GM12878 (cell line): ENCODE data around the gene MRPL49. TPM values are rescaled to one million over a fixed set of nuclear protein-coding genes. Genes with fewer than 3 reads are reported as not detected.

Source experiments
- ATAC-seq: fragments of 200-7000 bp; cut with Tn5 transposase; 3 replicates; pipeline ENCODE4 v1.9.1; 2020; ENCODE audit warnings: mild to moderate bottlenecking, moderate library complexity
- BruUV-seq: library from RNA; stranded (reverse); fragments of 400-500 nt; replicated peaks from 2 replicates; lab custom pipeline; 2021; lab: Mats Ljungman, UMichigan
- CTCF ChIA-PET: fragments of 300-600 bp; sonication (Branson Sonifier 250); formaldehyde crosslinking; extraction: SDS; loops from one replicate; lab custom pipeline; 2021; ENCODE audit warnings: inconsistent platforms; lab: Yijun Ruan, JAX
- POLR2A ChIA-PET: fragments of 350-600 bp; formaldehyde crosslinking; extraction: SDS; loops from one replicate; lab custom pipeline; 2021; ENCODE audit warnings: inconsistent platforms; lab: Charles Lee
- RAD21 ChIA-PET: fragments of 300-600 bp; sonication (Branson Sonifier 250); formaldehyde crosslinking; loops from one replicate; lab custom pipeline; 2023; ENCODE audit warnings: antibody characterized with exemption; ENCODE audit not compliant: unreplicated experiment; lab: Charles Lee
- SMC1A ChIA-PET: fragments of 300-600 bp; sonication (Branson Sonifier 250); formaldehyde crosslinking; loops from one replicate; lab custom pipeline; 2023; ENCODE audit not compliant: unreplicated experiment, uncharacterized antibody; lab: Charles Lee
- DNase-seq: peaks from one replicate; pipeline ENCODE4 v3.0.0-alpha.2; 2011; ENCODE audit warnings: low read depth, low spot score
- FAIRE-seq: peaks from 3 replicates; lab custom pipeline; 2011; peaks lifted over from hg19 to GRCh38; lab: Jason Lieb, UNC
- H2AFZ ChIP-seq: 2 replicates; pipeline ENCODE4 v1.6.0; 2011; ENCODE audit warnings: low read depth, low read length, control low read depth; ENCODE audit not compliant: control insufficient read depth
- H3K27ac ChIP-seq: 2 replicates; pipeline ENCODE4 v1.5.1; 2011; ENCODE audit warnings: control low read depth; ENCODE audit not compliant: control insufficient read depth, insufficient read depth
- H3K27me3 ChIP-seq, 2 experiments: replicated peaks in 1 of 2; 2 replicates each; pipeline versions ENCODE4 v1.6.0 to v1.6.1; 2011; ENCODE audit warnings: low read length in 1 of 2; ENCODE audit not compliant: control insufficient read depth in 2 of 2, insufficient read depth in 2 of 2
- H3K36me3 ChIP-seq, 2 experiments: 2 replicates each; pipeline ENCODE4 v1.5.1; 2011; ENCODE audit warnings: low read length in 1 of 2; ENCODE audit not compliant: control insufficient read depth in 2 of 2, insufficient read depth in 2 of 2
- H3K4me1 ChIP-seq: 2 replicates; pipeline ENCODE4 v1.6.1; 2011; ENCODE audit warnings: mild to moderate bottlenecking, low read length, moderate library complexity, mixed read lengths; ENCODE audit not compliant: control insufficient read depth, insufficient read depth
- H3K4me2 ChIP-seq: 2 replicates; pipeline ENCODE4 v1.6.0; 2011; ENCODE audit warnings: control low read depth; ENCODE audit not compliant: control insufficient read depth, insufficient read depth
- H3K4me3 ChIP-seq: fragments of 200-600 bp; sonication (generic); 2 replicates; pipeline ENCODE4 v1.5.1; 2016
- H3K79me2 ChIP-seq: 2 replicates; pipeline ENCODE4 v1.6.0; 2011; ENCODE audit warnings: low read length; ENCODE audit not compliant: control insufficient read depth, insufficient read depth
- H3K9ac ChIP-seq: 2 replicates; pipeline ENCODE4 v1.8.0; 2011; ENCODE audit warnings: low read length, control low read depth, mixed read lengths; ENCODE audit not compliant: control insufficient read depth, insufficient read depth
- H3K9me3 ChIP-seq: replicated peaks from 3 replicates; pipeline ENCODE4 v1.5.1; 2011; ENCODE audit warnings: mild to moderate bottlenecking, low read length; ENCODE audit not compliant: control insufficient read depth, insufficient read depth
- H4K20me1 ChIP-seq: 2 replicates; pipeline ENCODE4 v1.6.0; 2011; ENCODE audit not compliant: control insufficient read depth, insufficient read depth
- ASH2L ChIP-seq: fragments of 300-600, 200-600 bp; sonication (generic); IDR thresholded peaks from 2 replicates; pipeline ENCODE4 v1.6.1; 2017; ENCODE audit warnings: low read depth, mild to moderate bottlenecking, borderline replicate concordance
- TCF3 ChIP-seq: IDR thresholded peaks from 2 replicates; pipeline ENCODE4 v1.6.1; 2012; ENCODE audit warnings: low read depth, mild to moderate bottlenecking, low read length, borderline replicate concordance; ENCODE audit not compliant: insufficient read depth
- ZBTB33 ChIP-seq: fragments of 450-650 bp; IDR thresholded peaks from 2 replicates; pipeline ENCODE4 v1.6.1; 2017; ENCODE audit warnings: mild to moderate bottlenecking
- WGBS: methylation state at CpG from one replicate; pipeline ENCODE4 v1.1.6; 2016; ENCODE audit warnings: low lambda C conversion rate; ENCODE audit not compliant: insufficient replicate concordance, insufficient coverage; ENCODE audit errors: missing lambda C conversion rate; 5-methylcytosine and 5-hydroxymethylcytosine counted together
- in situ Hi-C: fragments of 300-500 bp; cut with MboI; formaldehyde crosslinking; loops from 9 replicates; pipeline ENCODE4 v1.14.3; 2018; ENCODE audit warnings: mixed read lengths
- intact Hi-C: fragments of 100-400 bp; cut with micrococcal nuclease; formaldehyde crosslinking; loops from one replicate; pipeline ENCODE4 v1.14.2; 2022; ENCODE audit not compliant: unreplicated experiment
- polyA plus RNA-seq, 11 experiments: library from polyadenylated mRNA; depleted of rRNA in 4 of 11; unstranded in 6 of 11; stranded (reverse) in 5 of 11; fragments of >200 nt; fragmentation: Nextera tagmentation in 4 of 11; fragmentation: Illumina TruSeq in 1 of 11; extraction: Ambion mirVana in 4 of 11; extraction: Trizol in 1 of 11; gene quantifications; 1 replicate in 1 of 11; 2 replicates in 10 of 11; pipeline versions ENCODE4 v1.2.1 to v1.2.3, GENCODE V29; 2011 to 2016; ENCODE audit warnings: inconsistent platforms in 2 of 11, missing spikeins in 2 of 11, low read depth in 1 of 11
- total RNA-seq, 4 experiments: library from RNA; depleted of rRNA in 3 of 4; stranded (reverse); fragments of >200 nt in 3 of 4; fragmentation: Illumina TruSeq in 1 of 4; extraction: Trizol in 1 of 4; gene quantifications; 2 replicates each; pipeline versions ENCODE4 v1.2.1 to v1.2.3, GENCODE V29; 2013 to 2021
- TF ChIP-seq, protein P1 (sequence below): fragments of 450-650 bp; IDR thresholded peaks from 2 replicates; pipeline ENCODE4 v1.6.1; 2016; ENCODE audit warnings: mild to moderate bottlenecking
- TF ChIP-seq, protein P2 (sequence below): fragments of 450-650 bp; IDR thresholded peaks from 2 replicates; pipeline ENCODE4 v1.6.1; 2017; ENCODE audit warnings: antibody characterized with exemption, mild to moderate bottlenecking, moderate library complexity

Gene MRPL49
- total and polyA plus RNA-seq, 10 of the 15 experiments (the other 5 are each of a cell fraction or from before 2014, with no cell fraction given): 42.0 to 116 (median 71.7) TPM

DNA sequence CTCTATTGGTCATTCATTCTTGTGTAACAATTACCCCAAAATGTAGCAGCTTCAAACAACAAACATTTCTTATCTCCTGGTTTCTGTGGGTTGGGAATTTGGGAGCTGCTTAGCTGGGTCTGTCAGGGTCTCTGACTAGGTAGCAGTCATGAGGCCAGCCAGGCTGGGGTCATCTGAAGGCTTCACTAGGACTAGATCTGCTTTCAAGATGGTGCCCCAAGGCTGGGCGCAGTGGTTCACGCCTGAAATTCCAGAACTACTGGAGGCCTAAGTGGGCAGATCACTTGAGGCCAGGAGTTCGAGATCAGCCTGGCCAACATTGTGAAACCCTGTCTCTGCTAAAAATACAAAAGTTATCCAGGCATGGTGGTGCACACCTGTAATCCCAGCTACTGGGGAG is 34.8 kb downstream of the MRPL49 start:
- ChIA-PET RAD21 (no interaction called here), CTCF (interaction anchor here (1.1 kb wide), 1 partner anchor 9 kb away, joined by 4 read pairs; no protein-coding TSS in a partner anchor), POLR2A (interaction anchor here (0.7 to 1.4 kb wide), 2 partner anchors 16 to 22 kb away, joined by 3 to 4 read pairs; no protein-coding TSS in a partner anchor), SMC1A (interaction anchor here (1.3 kb wide), 1 partner anchor 21 kb away, joined by 7 read pairs; no protein-coding TSS in a partner anchor)
- Histone ChIP-seq H2AFZ (no peak overlapping the region), H3K4me1 (peaks cover 22% of the 10 kb centered on the region), H3K4me2 (no peak overlapping the region), H3K9me3 (no peaks in the 10 kb centered on the region), H4K20me1 (no peaks in the 10 kb centered on the region), H3K9ac (no peak overlapping the region), H3K27me3 (no peaks in the 10 kb centered on the region), H3K79me2 (no peaks in the 10 kb centered on the region), H3K4me3 (no peak overlapping the region), H3K36me3 (no peaks in the 10 kb centered on the region), H3K27ac (no peak overlapping the region)
- no peak for ATAC-seq
- intact Hi-C loops (no loop called here), in situ Hi-C loops (no loop called here)
- DNase-seq: no peak
- TF ChIP-seq ZBTB33 (no peak), TCF3 (no peak), ASH2L (no peak)
- TF ChIP-seq, protein P1, sequence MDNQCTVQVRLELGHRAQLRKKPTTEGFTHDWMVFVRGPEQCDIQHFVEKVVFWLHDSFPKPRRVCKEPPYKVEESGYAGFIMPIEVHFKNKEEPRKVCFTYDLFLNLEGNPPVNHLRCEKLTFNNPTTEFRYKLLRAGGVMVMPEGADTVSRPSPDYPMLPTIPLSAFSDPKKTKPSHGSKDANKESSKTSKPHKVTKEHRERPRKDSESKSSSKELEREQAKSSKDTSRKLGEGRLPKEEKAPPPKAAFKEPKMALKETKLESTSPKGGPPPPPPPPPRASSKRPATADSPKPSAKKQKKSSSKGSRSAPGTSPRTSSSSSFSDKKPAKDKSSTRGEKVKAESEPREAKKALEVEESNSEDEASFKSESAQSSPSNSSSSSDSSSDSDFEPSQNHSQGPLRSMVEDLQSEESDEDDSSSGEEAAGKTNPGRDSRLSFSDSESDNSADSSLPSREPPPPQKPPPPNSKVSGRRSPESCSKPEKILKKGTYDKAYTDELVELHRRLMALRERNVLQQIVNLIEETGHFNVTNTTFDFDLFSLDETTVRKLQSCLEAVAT: no peak
- TF ChIP-seq, protein P2, sequence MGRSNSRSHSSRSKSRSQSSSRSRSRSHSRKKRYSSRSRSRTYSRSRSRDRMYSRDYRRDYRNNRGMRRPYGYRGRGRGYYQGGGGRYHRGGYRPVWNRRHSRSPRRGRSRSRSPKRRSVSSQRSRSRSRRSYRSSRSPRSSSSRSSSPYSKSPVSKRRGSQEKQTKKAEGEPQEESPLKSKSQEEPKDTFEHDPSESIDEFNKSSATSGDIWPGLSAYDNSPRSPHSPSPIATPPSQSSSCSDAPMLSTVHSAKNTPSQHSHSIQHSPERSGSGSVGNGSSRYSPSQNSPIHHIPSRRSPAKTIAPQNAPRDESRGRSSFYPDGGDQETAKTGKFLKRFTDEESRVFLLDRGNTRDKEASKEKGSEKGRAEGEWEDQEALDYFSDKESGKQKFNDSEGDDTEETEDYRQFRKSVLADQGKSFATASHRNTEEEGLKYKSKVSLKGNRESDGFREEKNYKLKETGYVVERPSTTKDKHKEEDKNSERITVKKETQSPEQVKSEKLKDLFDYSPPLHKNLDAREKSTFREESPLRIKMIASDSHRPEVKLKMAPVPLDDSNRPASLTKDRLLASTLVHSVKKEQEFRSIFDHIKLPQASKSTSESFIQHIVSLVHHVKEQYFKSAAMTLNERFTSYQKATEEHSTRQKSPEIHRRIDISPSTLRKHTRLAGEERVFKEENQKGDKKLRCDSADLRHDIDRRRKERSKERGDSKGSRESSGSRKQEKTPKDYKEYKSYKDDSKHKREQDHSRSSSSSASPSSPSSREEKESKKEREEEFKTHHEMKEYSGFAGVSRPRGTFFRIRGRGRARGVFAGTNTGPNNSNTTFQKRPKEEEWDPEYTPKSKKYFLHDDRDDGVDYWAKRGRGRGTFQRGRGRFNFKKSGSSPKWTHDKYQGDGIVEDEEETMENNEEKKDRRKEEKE: no peak
- BruUV-seq: no TSS peak
- FAIRE-seq: no peak
- 93% methylated on average over 3 of the region's 3 CpGs for WGBS
